ENCODE results near the gene TBC1D20. TPM values are rescaled to one million over a fixed set of nuclear protein-coding genes. Genes with fewer than 3 reads are reported as not detected.

TBC1D20 gene
- total RNA-seq, 2 experiments from 2014 or later: 15.7 to 16.1 TPM

DNA sequence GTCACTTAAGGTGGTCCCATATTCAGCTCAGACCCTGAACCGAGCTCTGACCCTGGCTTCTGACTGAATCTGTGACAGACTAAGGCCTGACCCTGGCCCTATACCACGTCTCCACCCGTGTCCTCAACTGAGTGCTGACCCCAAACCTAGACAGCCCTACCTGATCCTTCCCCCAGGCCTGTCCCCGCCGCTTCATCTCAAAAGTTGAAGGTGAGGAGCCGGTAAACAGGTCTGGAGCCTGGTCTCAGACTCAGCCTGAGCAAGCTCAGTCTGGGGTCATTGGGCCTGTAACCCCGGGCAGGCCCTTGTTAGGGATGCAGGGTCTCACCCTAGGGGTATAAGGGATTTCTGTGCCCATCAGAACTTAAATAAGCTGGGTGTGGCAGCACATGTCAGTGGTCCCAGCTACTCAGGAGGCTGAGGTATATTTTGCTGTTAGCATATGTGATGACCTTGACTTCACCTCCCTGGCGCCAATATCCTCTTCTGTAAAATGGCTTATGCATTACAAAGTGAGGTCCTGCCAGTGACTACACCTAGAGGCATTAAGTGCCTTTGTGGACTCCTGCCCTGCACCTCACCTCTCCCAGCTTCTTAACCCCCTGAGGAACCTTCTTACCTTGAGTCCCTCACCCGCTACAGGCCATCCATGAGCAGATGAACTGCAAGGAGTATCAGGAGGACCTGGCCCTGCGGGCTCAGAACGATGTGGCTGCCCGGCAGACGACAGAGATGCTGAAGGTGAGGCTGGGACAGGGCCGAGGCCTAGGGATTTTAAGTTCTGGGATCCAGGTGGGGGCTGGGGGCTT is 34.3 kb downstream of the TBC1D20 start:
- Mint-ChIP-seq H3K4me1 (ENCODE audit: low read depth) (peaks cover 9% of the 10 kb centered on the region), H3K36me3 (ENCODE audit: low read depth) (peaks cover 57% of the 10 kb centered on the region), H3K27me3 (no peaks in the 10 kb centered on the region), H3K4me3 (no peak overlapping the region), H3K9me3 (no peaks in the 10 kb centered on the region), H3K27ac (no peak overlapping the region)
- intact Hi-C loops (cut with DNase I, micrococcal nuclease): no loop called here
- H3K36me3 ChIP-seq (ENCODE audit: insufficient read depth, low read length): peaks cover 63% of the 10 kb centered on the region
- ChIA-PET POLR2A (interaction anchor here (1.8 kb wide), 1 partner anchor 10 kb away, joined by 5 read pairs; no protein-coding TSS in a partner anchor), CTCF (no interaction called here)
- ATAC-seq (ENCODE audit: poor library complexity) (no peak), DNase-seq (no peak)
- no peak overlapping the region for H3K27ac ChIP-seq (ENCODE audit: low read depth in 1 of 2, low read length in 2 of 2)
- no peaks in the 10 kb centered on the region for H3K27me3 ChIP-seq (ENCODE audit: control insufficient read depth in 1 of 2, insufficient read depth in 2 of 2, low read length in 2 of 2)
- H3K4me3 ChIP-seq (ENCODE audit: low read length): no peak overlapping the region
- no peaks in the 10 kb centered on the region for H3K9me3 ChIP-seq (ENCODE audit: control insufficient read depth in 1 of 2, insufficient read depth in 1 of 2, low read length in 2 of 2)
- TF ChIP-seq, protein P1, sequence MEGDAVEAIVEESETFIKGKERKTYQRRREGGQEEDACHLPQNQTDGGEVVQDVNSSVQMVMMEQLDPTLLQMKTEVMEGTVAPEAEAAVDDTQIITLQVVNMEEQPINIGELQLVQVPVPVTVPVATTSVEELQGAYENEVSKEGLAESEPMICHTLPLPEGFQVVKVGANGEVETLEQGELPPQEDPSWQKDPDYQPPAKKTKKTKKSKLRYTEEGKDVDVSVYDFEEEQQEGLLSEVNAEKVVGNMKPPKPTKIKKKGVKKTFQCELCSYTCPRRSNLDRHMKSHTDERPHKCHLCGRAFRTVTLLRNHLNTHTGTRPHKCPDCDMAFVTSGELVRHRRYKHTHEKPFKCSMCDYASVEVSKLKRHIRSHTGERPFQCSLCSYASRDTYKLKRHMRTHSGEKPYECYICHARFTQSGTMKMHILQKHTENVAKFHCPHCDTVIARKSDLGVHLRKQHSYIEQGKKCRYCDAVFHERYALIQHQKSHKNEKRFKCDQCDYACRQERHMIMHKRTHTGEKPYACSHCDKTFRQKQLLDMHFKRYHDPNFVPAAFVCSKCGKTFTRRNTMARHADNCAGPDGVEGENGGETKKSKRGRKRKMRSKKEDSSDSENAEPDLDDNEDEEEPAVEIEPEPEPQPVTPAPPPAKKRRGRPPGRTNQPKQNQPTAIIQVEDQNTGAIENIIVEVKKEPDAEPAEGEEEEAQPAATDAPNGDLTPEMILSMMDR (IDR thresholded peaks at IDR 0.05): no peak
- H3K4me1 ChIP-seq (ENCODE audit: insufficient read depth, low read length): peaks cover 5% of the 10 kb centered on the region

DNA sequence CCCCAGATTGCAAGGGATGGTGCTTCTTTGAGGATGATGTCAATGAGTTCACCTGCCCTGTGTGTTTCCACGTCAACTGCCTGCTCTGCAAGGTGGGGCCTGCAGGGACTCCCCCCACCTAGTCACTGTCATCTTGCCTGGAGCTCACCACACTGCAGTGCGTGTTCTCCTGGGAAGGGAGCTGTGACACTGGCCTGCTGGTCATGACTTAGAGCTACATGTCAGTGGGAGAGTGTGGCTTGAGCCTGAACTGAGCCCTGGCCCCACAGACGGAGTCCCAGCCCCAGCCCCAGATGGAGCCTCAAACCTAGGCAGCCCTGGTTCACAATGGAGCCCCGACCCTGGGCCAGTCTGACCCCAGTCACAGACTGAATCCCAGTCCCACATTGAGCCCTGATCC is 34.9 kb downstream of the TBC1D20 start:
- Histone ChIP-seq H3K36me3 (ENCODE audit: insufficient read depth, low read length) (peaks cover 66% of the 10 kb centered on the region), H3K27me3 (ENCODE audit: control insufficient read depth in 1 of 2, insufficient read depth in 2 of 2, low read length in 2 of 2) (no peaks in the 10 kb centered on the region), H3K9me3 (ENCODE audit: control insufficient read depth in 1 of 2, insufficient read depth in 1 of 2, low read length in 2 of 2) (no peaks in the 10 kb centered on the region), H3K27ac (ENCODE audit: low read depth in 1 of 2, low read length in 2 of 2) (no peak overlapping the region), H3K4me3 (ENCODE audit: low read length) (no peak overlapping the region), H3K4me1 (ENCODE audit: insufficient read depth, low read length) (no peaks in the 10 kb centered on the region)
- DNase-seq: no peak
- Mint-ChIP-seq H3K9me3 (no peaks in the 10 kb centered on the region), H3K4me3 (no peak overlapping the region), H3K4me1 (ENCODE audit: low read depth) (peaks cover 7% of the 10 kb centered on the region), H3K27me3 (no peaks in the 10 kb centered on the region), H3K27ac (no peak overlapping the region), H3K36me3 (ENCODE audit: low read depth) (peaks cover 63% of the 10 kb centered on the region)
- ChIA-PET POLR2A (interaction anchor here (1.8 kb wide), 1 partner anchor 11 kb away, joined by 5 read pairs; no protein-coding TSS in a partner anchor), CTCF (no interaction called here)
- no peak for ATAC-seq (ENCODE audit: poor library complexity)
- intact Hi-C loops (cut with DNase I, micrococcal nuclease): no loop called here
- TF ChIP-seq, protein P1 (IDR thresholded peaks at IDR 0.05): no peak

DNA sequence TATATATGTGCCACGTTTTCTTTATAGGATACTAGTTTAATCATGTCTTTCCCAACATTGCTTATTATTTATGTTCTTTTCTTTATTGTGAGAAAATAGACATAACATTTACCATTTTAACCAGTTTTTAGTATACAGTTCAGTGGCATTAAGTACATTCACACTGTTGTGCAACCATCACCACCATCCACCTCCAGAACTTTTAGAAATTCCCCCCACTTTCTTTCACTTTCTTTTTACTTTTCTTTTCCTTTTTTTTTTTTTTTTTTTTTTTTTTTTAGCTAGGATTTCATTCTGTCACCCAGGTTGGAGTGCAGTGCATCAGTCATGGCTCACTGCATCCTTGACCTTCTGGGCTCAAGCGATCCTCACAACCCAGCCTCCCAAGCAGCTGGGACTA is 35.8 kb downstream of the TBC1D20 start:
- Mint-ChIP-seq H3K27me3 (no peaks in the 10 kb centered on the region), H3K9me3 (no peaks in the 10 kb centered on the region), H3K36me3 (ENCODE audit: low read depth) (peaks cover 71% of the 10 kb centered on the region), H3K4me3 (no peak overlapping the region), H3K4me1 (ENCODE audit: low read depth) (peaks cover 9% of the 10 kb centered on the region), H3K27ac (no peak overlapping the region)
- H3K4me1 ChIP-seq (ENCODE audit: insufficient read depth, low read length): no peaks in the 10 kb centered on the region
- H3K27ac ChIP-seq (ENCODE audit: low read depth in 1 of 2, low read length in 2 of 2): no peak overlapping the region
- H3K36me3 ChIP-seq (ENCODE audit: insufficient read depth, low read length): peaks cover 66% of the 10 kb centered on the region
- DNase-seq (no peak), ATAC-seq (ENCODE audit: poor library complexity) (no peak)
- H3K9me3 ChIP-seq (ENCODE audit: control insufficient read depth in 1 of 2, insufficient read depth in 1 of 2, low read length in 2 of 2): no peaks in the 10 kb centered on the region
- CTCF ChIA-PET: interaction anchor here (0.5 to 0.6 kb wide), 2 partner anchors 37 to 52 kb away, joined by 3 read pairs; no protein-coding TSS in a partner anchor
- no peak overlapping the region for H3K4me3 ChIP-seq (ENCODE audit: low read length)
- TF ChIP-seq, protein P1 (IDR thresholded peaks at IDR 0.05): no peak
- POLR2A ChIA-PET: interaction anchor here (1.8 kb wide), 1 partner anchor 12 kb away, joined by 5 read pairs; no protein-coding TSS in a partner anchor
- no peaks in the 10 kb centered on the region for H3K27me3 ChIP-seq (ENCODE audit: control insufficient read depth in 1 of 2, insufficient read depth in 2 of 2, low read length in 2 of 2)
- intact Hi-C loops (cut with DNase I, micrococcal nuclease): no loop called here

Data from CD4-positive, alpha-beta T cell (primary cell).